Measurements from ENCODE around the gene DTNBP1. TPM values are rescaled to one million over a fixed set of nuclear protein-coding genes. Genes with fewer than 3 reads are reported as not detected.

Gene DTNBP1
- total and polyA plus RNA-seq, 2 of the 4 experiments (the other 2 are of a cell fraction): 4.8 to 18.7 TPM

GRCh38 chr6:15518057-15518456 is 144.8 kb downstream of the DTNBP1 start:
- no peaks in the 10 kb centered on the region for H3K27me3 ChIP-seq (ENCODE audit: control insufficient read depth, insufficient read depth, low read length)
- H3K9me1 ChIP-seq (ENCODE audit: insufficient read depth, low read length): peaks cover 10% of the 10 kb centered on the region
- peaks cover 73% of the 10 kb centered on the region for H3K36me3 ChIP-seq (ENCODE audit: control insufficient read depth, insufficient read depth, low read length)
- intact Hi-C loops (cut with micrococcal nuclease) (no loop called here), dilution Hi-C loops (cut with HindIII; ENCODE audit: low sequenced_read_pairs, unreplicated experiment) (no loop called here), in situ Hi-C loops (cut with MboI; ENCODE audit: low sequenced_read_pairs) (no loop called here)
- H2AK5ac ChIP-seq (ENCODE audit: low read depth, low read length): no peak overlapping the region
- peaks cover 3% of the 10 kb centered on the region for H4K20me1 ChIP-seq (ENCODE audit: insufficient read depth, low read length)
- no peak overlapping the region for H3K27ac ChIP-seq (ENCODE audit: insufficient read depth, low read length)
- no peak overlapping the region for H2BK5ac ChIP-seq (ENCODE audit: low read depth, low read length, poor library complexity, severe bottlenecking)
- H4K91ac ChIP-seq (ENCODE audit: insufficient read depth, low read depth, low read length): no peak overlapping the region
- no peak overlapping the region for H2BK20ac ChIP-seq (ENCODE audit: low read depth, low read length)
- H2AK9ac ChIP-seq (replicated peaks; ENCODE audit: low read depth, low read length, poor library complexity): no peak overlapping the region
- no peak overlapping the region for H2BK15ac ChIP-seq (ENCODE audit: low read depth, low read length)
- H3K79me1 ChIP-seq (ENCODE audit: low read depth in 1 of 2, low read length in 2 of 2): peaks cover 5 to 24% of the 10 kb centered on the region in 2 experiments; a peak in 3 of 4 replicates
- no peak overlapping the region for H3K9ac ChIP-seq (ENCODE audit: low read depth, low read length)
- H3K4ac ChIP-seq (ENCODE audit: low read depth, low read length): no peak overlapping the region
- H2BK120ac ChIP-seq (ENCODE audit: low read depth, low read length): no peak overlapping the region
- H3K4me3 ChIP-seq (ENCODE audit: insufficient read depth, low read depth, low read length): no peak overlapping the region
- POLR2A ChIA-PET (ENCODE audit: unreplicated experiment): no interaction called here
- no peak overlapping the region for H3K18ac ChIP-seq (ENCODE audit: low read depth, low read length)
- ATAC-seq (ENCODE audit: low read depth) (no peak), DNase-seq (peak; percentile 21)
- no peak overlapping the region for H4K5ac ChIP-seq (ENCODE audit: low read depth, low read length)
- no peaks in the 10 kb centered on the region for H3K4me1 ChIP-seq (ENCODE audit: control insufficient read depth, insufficient read depth, low read length)
- WGBS, 2 experiments (ENCODE audit: extremely low coverage in 2 of 2, insufficient read length in 1 of 2): 93% methylated on average over 6 of the region's 9 CpGs; no CpG with 5 or more reads in 1 of the 2 experiments
- no peak overlapping the region for H3K4me2 ChIP-seq (ENCODE audit: low read depth, low read length)
- H2AFZ ChIP-seq (replicated peaks; ENCODE audit: low read length, poor library complexity): no peak overlapping the region
- BruUV-seq (replicated peaks): no TSS peak
- no peak overlapping the region for H3K56ac ChIP-seq (ENCODE audit: extremely low read depth, insufficient read depth, low read length)
- no peak overlapping the region for H3K14ac ChIP-seq (replicated peaks; ENCODE audit: low read depth, low read length)
- no peak overlapping the region for H3K23ac ChIP-seq (ENCODE audit: low read depth, low read length)
- H3K9me3 ChIP-seq (ENCODE audit: control insufficient read depth, insufficient read depth, low read length): no peaks in the 10 kb centered on the region
- no peak for TF ChIP-seq RAD21 (IDR thresholded peaks at IDR 0.05; ENCODE audit: low read length)
- no peak for TF ChIP-seq NFE2L2 (IDR thresholded peaks at IDR 0.05; ENCODE audit: low read depth, low read length)
- TF ChIP-seq BHLHE40 (IDR thresholded peaks at IDR 0.05; ENCODE audit: low read depth, low read length): no peak
- TF ChIP-seq ELK1 (IDR thresholded peaks at IDR 0.05; ENCODE audit: borderline replicate concordance, low read depth, low read length): no peak
- TF ChIP-seq SMC3 (IDR thresholded peaks at IDR 0.05; ENCODE audit: low read depth, low read length): no peak
- TF ChIP-seq MXI1 (IDR thresholded peaks at IDR 0.05; ENCODE audit: borderline replicate concordance, low read depth, low read length): no peak
- TF ChIP-seq USF2 (IDR thresholded peaks at IDR 0.05; ENCODE audit: low read depth, low read length): no peak
- TF ChIP-seq RFX5 (IDR thresholded peaks at IDR 0.05; ENCODE audit: low read depth, low read length): no peak
- no peak for TF ChIP-seq MAZ (IDR thresholded peaks at IDR 0.05; ENCODE audit: borderline replicate concordance, low read depth, low read length)
- no peak for TF ChIP-seq CHD1 (IDR thresholded peaks at IDR 0.05; ENCODE audit: low read depth, low read length)
- TF ChIP-seq POLR2A (IDR thresholded peaks at IDR 0.05; ENCODE audit: low read depth, low read length): no peak
- TF ChIP-seq FOS (IDR thresholded peaks at IDR 0.05; ENCODE audit: low read depth, low read length): no peak
- TF ChIP-seq RCOR1 (IDR thresholded peaks at IDR 0.05; ENCODE audit: insufficient replicate concordance, low read length): no peak
- no peak for TF ChIP-seq CTCF (conservative IDR thresholded peaks at IDR 0.05; ENCODE audit: low read depth, low read length)
- TF ChIP-seq MAFK (IDR thresholded peaks at IDR 0.05; ENCODE audit: low read depth, low read length): no peak
- no peak for TF ChIP-seq CEBPB (IDR thresholded peaks at IDR 0.05; ENCODE audit: low read depth, low read length)
- CTCF ChIA-PET: no interaction called here
- no peak overlapping the region for H4K8ac ChIP-seq (ENCODE audit: low read depth in 2 of 2, low read length in 2 of 2)
